Esophagus squamous epithelium (tissue), 5 donors: ENCODE data around the gene LTB. TPM values are rescaled to one million over a fixed set of nuclear protein-coding genes. Genes with fewer than 3 reads are reported as not detected.
A peak's percentile ranks its signal among the peaks of the same experiment; 100 is the strongest.
"Not testable (repeated sequence)": the region's sequence is repeated elsewhere in the genome, so short reads cannot be mapped to it uniquely, and the experiment has no call there.

Source experiments
- DNase-seq: peaks from one replicate; lab custom pipeline; 2025; lab: John Stamatoyannopoulos, UW
- H3K27ac ChIP-seq, 4 donors: fragments of 200-600 bp; sonication (generic); one replicate each; pipeline ENCODE4 v1.5.1; 2016 to 2019; ENCODE audit warnings: mild to moderate bottlenecking in 1 of 4
- H3K27me3 ChIP-seq, 4 donors: fragments of 200-600 bp; sonication (generic); 1 replicate in 3 of 4; 2 replicates in 1 of 4; pipeline versions ENCODE4 v1.5.1 to v1.6.0; 2017 to 2021; ENCODE audit warnings: antibody characterized with exemption in 1 of 4
- H3K36me3 ChIP-seq, 3 donors: fragments of 200-600 bp; sonication (generic); one replicate each; pipeline ENCODE4 v1.5.1; 2016 to 2019
- H3K4me1 ChIP-seq, 3 donors: fragments of 200-600 bp; sonication (generic); one replicate each; pipeline ENCODE4 v1.5.1; 2017 to 2019
- H3K4me3 ChIP-seq, 4 donors: fragments of 200-600 bp; sonication (generic); 1 replicate in 3 of 4; 2 replicates in 1 of 4; pipeline ENCODE4 v1.5.1; 2016 to 2019; ENCODE audit warnings: mild to moderate bottlenecking in 2 of 4, moderate library complexity in 1 of 4
- H3K9me3 ChIP-seq, 3 donors: fragments of 200-600 bp; sonication (generic); one replicate each; pipeline ENCODE4 v1.5.1; 2016 to 2019
- CTCF ChIP-seq, 6 experiments: fragments of 450-650 bp in 4 of 6; fragments of 200-600 bp in 2 of 6; sonication (generic) in 2 of 6; IDR thresholded peaks; one replicate each; pipeline ENCODE4 v1.5.1; 2016 to 2019; ENCODE audit warnings: antibody characterized with exemption in 6 of 6, mild to moderate bottlenecking in 4 of 6, moderate library complexity in 4 of 6
- POLR2A ChIP-seq, 4 donors: fragments of 450-650 bp; IDR thresholded peaks; one replicate each; pipeline ENCODE4 v1.6.1; 2017; ENCODE audit warnings: antibody characterized with exemption in 4 of 4, mild to moderate bottlenecking in 4 of 4, moderate library complexity in 3 of 4
- WGBS, 2 donors: methylation state at CpG; one replicate each; pipeline ENCODE4 v1.1.5; 2018; 5-methylcytosine and 5-hydroxymethylcytosine counted together
- intact Hi-C: fragments of 100-400 bp; cut with DNase I; formaldehyde crosslinking; loops from one replicate; pipeline ENCODE4 v1.15.0; 2022
- total RNA-seq, 4 donors: library from RNA; depleted of rRNA; stranded (reverse); fragments of >200 nt; gene quantifications; one replicate each; pipeline ENCODE4 v1.1.0, GENCODE V29; 2016
- donor health status: DM: yes; HTN: yes; CAD: no.

The LTB gene
- total RNA-seq, 4 donors from 2014 or later = 0.53 to 2.3 (median 1.1) TPM

GRCh38 chr6:31551371-31551770, 30.9 kb downstream of the LTB start:
- peak; percentile 16 to 44 (median 41) for TF ChIP-seq CTCF (IDR thresholded peaks at IDR 0.05)
- 60 to 62% methylated on average over 5 of the region's 5 CpGs for WGBS, 2 donors
- peaks cover 0 to 75% (median 3%) of the 10 kb centered on the region in 3 donors for H3K36me3 ChIP-seq
- H3K27ac ChIP-seq, DNase-seq, H3K4me3 ChIP-seq, intact Hi-C loops, H3K27me3 ChIP-seq, H3K9me3 ChIP-seq: not testable (repeated sequence)
- H3K4me1 ChIP-seq = peaks cover 7 to 44% (median 8%) of the 10 kb centered on the region in 3 donors

- no peak for DNase-seq
- peak overlapping the region; percentile 86 to 91 (median 88) for H3K27ac ChIP-seq
- peak overlapping the region in 1 of 4 donors; percentile 67 for H3K4me3 ChIP-seq
- H3K36me3 ChIP-seq = peaks cover 0 to 51% (median 3%) of the 10 kb centered on the region in 3 donors
- 83 to 94% methylated on average over 2 of the region's 2 CpGs for WGBS, 2 donors
- TF ChIP-seq CTCF (IDR thresholded peaks at IDR 0.05) (no peak), POLR2A (IDR thresholded peaks at IDR 0.05) (no peak)
- H3K9me3 ChIP-seq = no peaks in the 10 kb centered on the region
- peaks cover 7 to 44% (median 10%) of the 10 kb centered on the region in 3 donors for H3K4me1 ChIP-seq
- no peaks in the 10 kb centered on the region for H3K27me3 ChIP-seq
- intact Hi-C loops = loop anchor here (5.0 kb wide), 1 partner anchor 51 kb away; the partner anchor contains the start of gene MICB
Measured at GRCh38 chr6:31548544-31548873, 33.7 kb downstream of the LTB start.

GRCh38 chr6:31547727-31548543, 34.3 kb downstream of the LTB start:
- TF ChIP-seq POLR2A (IDR thresholded peaks at IDR 0.05) (no peak), CTCF (IDR thresholded peaks at IDR 0.05) (no peak)
- Histone ChIP-seq H3K27ac (peak overlapping the region; percentile 86 to 91 (median 88)), H3K4me1 (peaks cover 7 to 48% (median 13%) of the 10 kb centered on the region in 3 donors), H3K36me3 (peaks cover 0 to 45% (median 3%) of the 10 kb centered on the region in 3 donors), H3K9me3 (no peaks in the 10 kb centered on the region), H3K27me3 (no peaks in the 10 kb centered on the region), H3K4me3 (peak overlapping the region; percentile 34 to 67 (median 46))
- intact Hi-C loops = loop anchor here (5.0 kb wide), 1 partner anchor 51 kb away; the partner anchor contains the start of gene MICB
- 50 to 71% methylated on average over 9 to 14 of the region's 24 CpGs for WGBS, 2 donors
- DNase-seq = no peak

- intact Hi-C loops = loop anchor here (5.0 kb wide), 1 partner anchor 50 kb away; the partner anchor contains the start of gene MICB
- H3K4me3 ChIP-seq = peak within 1 kb of the TSS; percentile 34 to 67 (median 46)
- WGBS, 2 donors = 0 to 1% methylated on average over 19 to 25 of the region's 25 CpGs
- DNase-seq = peak; percentile 77
- TF ChIP-seq CTCF (IDR thresholded peaks at IDR 0.05) (peak in 1 of 6 experiments; percentile 27), POLR2A (IDR thresholded peaks at IDR 0.05) (peak in 2 of 4 donors; percentile 23 to 46)
- H3K27me3 ChIP-seq = no peaks in the 10 kb centered on the region
- peak within 1 kb of the TSS; percentile 86 to 91 (median 88) for H3K27ac ChIP-seq
- peaks cover 0 to 37% (median 3%) of the 10 kb centered on the region in 3 donors for H3K36me3 ChIP-seq
- H3K4me1 ChIP-seq = peaks cover 12 to 54% (median 17%) of the 10 kb centered on the region in 3 donors
- H3K9me3 ChIP-seq = no peaks in the 10 kb centered on the region
Measured at GRCh38 chr6:31546958-31547726, 35.1 kb downstream of the LTB start, which contains the start of gene NFKBIL1. Gene NFKBIL1, plus strand, starts transcription at chr6:31547608. Its CDS starts 87 bp downstream, at chr6:31547695.
